Activated T-helper 1 cell treated with anti-CD3 and anti-CD28 coated beads, Interleukin-12 subunit alpha, Interleukin-12 subunit beta, Interleukin-2, Interleukin-4 antibody, amounts not matched to agents 30 ng/mL and 10 ng/mL and 1 ng/mL, durations not matched to agents 14 hours and 24 hours and 36 hours (primary cell): ENCODE measurements around the gene CLEC16A. TPM values are rescaled to one million over a fixed set of nuclear protein-coding genes. Genes with fewer than 3 reads are reported as not detected.

Experiments used
- DNase-seq: peaks from one replicate; pipeline ENCODE4 v3.0.0; 2021; ENCODE audit warnings: low spot score
- H3K27ac Mint-ChIP-seq: one replicate; pipeline ENCODE4 v1.8.0; 2021; ENCODE audit warnings: mild to moderate bottlenecking, mixed read lengths
- H3K27me3 Mint-ChIP-seq: one replicate; pipeline ENCODE4 v1.8.0; 2022; ENCODE audit warnings: mild to moderate bottlenecking, moderate library complexity, mixed read lengths; ENCODE audit not compliant: insufficient read depth
- H3K36me3 Mint-ChIP-seq: one replicate; pipeline ENCODE4 v1.8.0; 2021; ENCODE audit warnings: low read depth, mixed read lengths
- H3K4me1 Mint-ChIP-seq: one replicate; pipeline ENCODE4 v1.8.0; 2021; ENCODE audit warnings: low read depth, mixed read lengths
- H3K4me3 Mint-ChIP-seq: one replicate; pipeline ENCODE4 v1.8.0; 2021; ENCODE audit warnings: mild to moderate bottlenecking, moderate library complexity, mixed read lengths
- H3K9me3 Mint-ChIP-seq: one replicate; pipeline ENCODE4 v1.8.0; 2021; ENCODE audit warnings: mixed read lengths
- intact Hi-C: fragments of 100-400 bp; cut with micrococcal nuclease; formaldehyde crosslinking; loops from one replicate; pipeline ENCODE4 v1.15.1; 2024
- total RNA-seq: library from RNA; stranded (reverse); gene quantifications from 2 replicates; pipeline ENCODE4 v1.2.3, GENCODE V29; 2022

CLEC16A gene
- total RNA-seq, 1 donor from 2014 or later: 37.4 TPM

DNA sequence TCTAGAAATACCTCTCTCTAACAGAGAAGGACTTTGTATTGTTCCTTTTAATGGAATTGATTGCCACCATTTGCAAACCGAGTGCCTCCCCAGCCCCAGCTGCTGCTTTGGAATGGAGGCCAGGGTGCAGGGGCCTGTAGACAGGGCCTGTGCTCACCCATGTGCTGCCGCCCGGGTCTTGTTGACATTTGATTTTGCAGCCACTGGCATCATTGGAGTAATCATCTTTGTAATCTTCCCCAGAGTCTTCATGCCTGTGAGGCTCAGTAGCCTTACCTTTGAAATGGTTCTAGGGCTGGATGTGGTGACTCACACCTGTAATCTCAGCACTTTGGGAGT, 119.8 kb downstream of the CLEC16A start:
- no peak overlapping the region for H3K27ac Mint-ChIP-seq
- no peaks in the 10 kb centered on the region for H3K9me3 Mint-ChIP-seq
- intact Hi-C loops: no loop called here
- H3K4me1 Mint-ChIP-seq: peaks cover 36% of the 10 kb centered on the region
- no peaks in the 10 kb centered on the region for H3K27me3 Mint-ChIP-seq
- DNase-seq: no peak
- peaks cover 56% of the 10 kb centered on the region for H3K36me3 Mint-ChIP-seq
- no peak overlapping the region for H3K4me3 Mint-ChIP-seq

- peaks cover 57% of the 10 kb centered on the region for H3K36me3 Mint-ChIP-seq
- H3K9me3 Mint-ChIP-seq: no peaks in the 10 kb centered on the region
- no peak for DNase-seq
- H3K27ac Mint-ChIP-seq: no peak overlapping the region
- no peak overlapping the region for H3K4me3 Mint-ChIP-seq
- intact Hi-C loops: no loop called here
- no peaks in the 10 kb centered on the region for H3K27me3 Mint-ChIP-seq
- H3K4me1 Mint-ChIP-seq: peaks cover 33% of the 10 kb centered on the region
These were observed 120.5 kb downstream of the CLEC16A start for GRCh38 chr16:11064851-11065250.

- H3K27me3 Mint-ChIP-seq: no peaks in the 10 kb centered on the region
- DNase-seq: no peak
- H3K27ac Mint-ChIP-seq: no peak overlapping the region
- H3K9me3 Mint-ChIP-seq: no peaks in the 10 kb centered on the region
- H3K4me1 Mint-ChIP-seq: peaks cover 38% of the 10 kb centered on the region
- intact Hi-C loops: no loop called here
- H3K4me3 Mint-ChIP-seq: no peak overlapping the region
- H3K36me3 Mint-ChIP-seq: peaks cover 56% of the 10 kb centered on the region
These were observed 122.0 kb downstream of the CLEC16A start for GRCh38 chr16:11066261-11066870.

- peak overlapping the region; percentile 63 for H3K27ac Mint-ChIP-seq
- DNase-seq: no peak
These were observed 122.9 kb downstream of the CLEC16A start for GRCh38 chr16:11067266-11067665.

DNA sequence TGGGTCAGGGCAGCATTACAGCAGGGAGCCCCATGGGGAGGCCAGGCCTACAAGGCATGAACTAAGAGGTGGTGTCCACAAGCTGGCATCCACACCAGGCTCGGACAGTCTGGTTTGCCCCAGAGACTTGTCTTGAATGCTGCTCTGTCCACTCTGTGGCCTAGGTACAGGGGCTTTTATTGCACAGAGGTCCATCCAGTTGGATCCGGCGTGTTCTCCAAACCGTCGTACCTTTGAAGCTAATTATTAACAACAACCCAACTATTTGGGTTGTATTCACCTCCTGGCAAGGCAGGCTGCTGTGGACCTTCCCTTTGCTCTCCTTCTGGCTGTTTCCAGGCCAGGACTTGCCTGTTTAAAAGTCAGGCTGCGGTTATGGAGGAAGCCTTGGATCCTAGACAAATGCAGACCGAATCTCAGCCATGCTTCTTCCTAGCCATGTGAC, 123.4 kb downstream of the CLEC16A start:
- DNase-seq: no peak
- H3K4me3 Mint-ChIP-seq: no peak overlapping the region
- peaks cover 51% of the 10 kb centered on the region for H3K4me1 Mint-ChIP-seq
- H3K27me3 Mint-ChIP-seq: no peaks in the 10 kb centered on the region
- peaks cover 57% of the 10 kb centered on the region for H3K36me3 Mint-ChIP-seq
- H3K27ac Mint-ChIP-seq: no peak overlapping the region
- intact Hi-C loops: no loop called here
- no peaks in the 10 kb centered on the region for H3K9me3 Mint-ChIP-seq

More at GRCh38 chr16:11067266-11067665, 122.9 kb downstream of the CLEC16A start:
- H3K36me3 Mint-ChIP-seq: peaks cover 55% of the 10 kb centered on the region
- peaks cover 47% of the 10 kb centered on the region for H3K4me1 Mint-ChIP-seq
- no peaks in the 10 kb centered on the region for H3K27me3 Mint-ChIP-seq
- H3K9me3 Mint-ChIP-seq: no peaks in the 10 kb centered on the region
- H3K4me3 Mint-ChIP-seq: no peak overlapping the region
- intact Hi-C loops: no loop called here

DNA sequence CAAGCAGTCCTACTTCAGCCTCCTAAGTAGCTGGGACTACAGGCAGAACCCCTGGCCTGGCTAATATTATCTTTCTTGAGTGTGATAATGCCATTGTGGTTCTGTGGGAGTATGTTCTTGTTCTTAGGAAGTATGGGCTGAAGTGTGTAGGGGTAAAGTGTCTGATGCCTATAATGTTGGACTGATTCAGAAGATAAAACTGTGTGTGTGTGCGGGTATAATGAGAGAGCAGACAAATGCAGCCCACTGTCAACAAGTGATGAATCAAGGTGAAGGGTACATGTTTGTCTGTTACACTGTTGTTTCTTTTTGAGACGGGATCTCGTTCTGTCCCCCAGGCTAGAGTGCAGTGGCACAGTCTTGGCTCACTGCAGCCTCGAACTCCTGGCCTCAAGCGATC, 127.5 kb downstream of the CLEC16A start:
- Mint-ChIP-seq H3K27me3 (peaks cover 2% of the 10 kb centered on the region), H3K27ac (peak overlapping the region; percentile 76), H3K4me3 (no peak overlapping the region), H3K36me3 (peaks cover 49% of the 10 kb centered on the region), H3K9me3 (no peaks in the 10 kb centered on the region), H3K4me1 (peaks cover 68% of the 10 kb centered on the region)
- DNase-seq: no peak
- intact Hi-C loops: loop anchor here (1.0 to 10.0 kb wide), 2 partner anchors 20 to 713 kb away; no protein-coding TSS in a partner anchor

DNA sequence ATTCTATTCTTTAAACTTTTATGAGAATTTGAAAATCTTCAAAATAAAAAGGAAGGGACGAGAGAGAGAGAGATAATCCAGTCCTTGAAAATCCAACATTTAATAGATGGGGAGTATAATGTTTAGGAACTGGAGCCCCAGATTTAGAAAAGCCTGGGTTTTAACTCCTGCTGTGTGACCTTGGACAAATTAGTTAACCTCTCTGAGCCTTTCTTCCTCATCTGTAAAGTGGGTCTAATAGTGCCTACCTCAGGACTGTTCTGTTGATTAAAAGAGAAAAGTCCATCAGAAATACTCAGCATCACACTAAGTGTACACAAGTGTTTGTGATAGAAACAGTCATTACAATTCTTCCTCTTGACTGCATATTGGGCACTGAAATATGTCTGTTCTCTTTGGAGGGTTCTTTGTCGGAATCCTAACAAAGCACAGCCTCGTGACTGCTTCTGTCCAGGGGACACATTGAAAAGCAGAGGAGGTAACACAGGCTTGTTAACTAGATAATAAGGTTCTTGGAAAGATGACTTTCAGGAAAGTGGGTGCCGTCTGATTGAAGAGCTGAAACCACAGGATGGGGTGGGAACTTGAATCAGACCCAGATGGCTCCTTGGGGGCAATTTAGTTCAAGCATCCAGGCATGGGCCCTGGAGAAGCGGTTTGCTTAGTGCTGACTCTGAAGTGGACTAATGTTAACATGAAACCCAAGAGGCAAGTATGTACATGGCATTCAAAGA, 128.2 kb downstream of the CLEC16A start:
- no peak for DNase-seq
- peaks cover 2% of the 10 kb centered on the region for H3K27me3 Mint-ChIP-seq
- H3K27ac Mint-ChIP-seq: peak overlapping the region; percentile 76
- intact Hi-C loops: loop anchor here (1.0 to 10.0 kb wide), 2 partner anchors 20 to 712 kb away; no protein-coding TSS in a partner anchor
- no peaks in the 10 kb centered on the region for H3K9me3 Mint-ChIP-seq
- peaks cover 68% of the 10 kb centered on the region for H3K4me1 Mint-ChIP-seq
- H3K36me3 Mint-ChIP-seq: peaks cover 46% of the 10 kb centered on the region
- peak overlapping the region; percentile 13 for H3K4me3 Mint-ChIP-seq

- no peak for DNase-seq
- Mint-ChIP-seq H3K9me3 (no peaks in the 10 kb centered on the region), H3K4me3 (no peak overlapping the region), H3K27me3 (peaks cover 2% of the 10 kb centered on the region), H3K36me3 (peaks cover 46% of the 10 kb centered on the region), H3K4me1 (peaks cover 76% of the 10 kb centered on the region), H3K27ac (peak overlapping the region; percentile 84)
- intact Hi-C loops: loop anchor here (10.0 kb wide), 1 partner anchor 711 kb away; no protein-coding TSS in a partner anchor
These were observed 129.1 kb downstream of the CLEC16A start for GRCh38 chr16:11073407-11073999.

DNA sequence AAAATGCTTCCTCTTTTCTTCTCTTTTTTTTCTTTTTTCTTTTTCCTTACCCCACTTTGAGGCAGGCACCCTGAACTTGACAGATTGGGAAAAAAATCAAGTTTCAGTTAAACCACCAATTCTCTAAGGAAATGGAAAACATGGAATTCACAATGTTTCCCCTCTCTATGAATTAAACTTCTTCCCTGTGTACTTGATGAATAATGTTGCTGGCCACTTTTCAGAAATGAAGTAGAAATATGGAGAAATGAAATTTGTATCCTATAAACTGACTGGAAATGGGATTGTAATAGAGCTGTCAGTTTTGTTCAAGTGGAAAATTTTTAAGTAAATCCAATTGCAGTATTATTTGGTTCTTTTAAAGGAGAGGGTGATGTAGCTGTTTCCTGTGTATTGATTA, 129.8 kb downstream of the CLEC16A start:
- no peak for DNase-seq
- H3K4me3 Mint-ChIP-seq: no peak overlapping the region
- intact Hi-C loops: loop anchor here (10.0 kb wide), 1 partner anchor 711 kb away; no protein-coding TSS in a partner anchor
- peak overlapping the region; percentile 84 for H3K27ac Mint-ChIP-seq
- H3K4me1 Mint-ChIP-seq: peaks cover 83% of the 10 kb centered on the region
- peaks cover 45% of the 10 kb centered on the region for H3K36me3 Mint-ChIP-seq
- H3K9me3 Mint-ChIP-seq: no peaks in the 10 kb centered on the region
- H3K27me3 Mint-ChIP-seq: peaks cover 2% of the 10 kb centered on the region

- H3K4me3 Mint-ChIP-seq: no peak overlapping the region
- peaks cover 93% of the 10 kb centered on the region for H3K4me1 Mint-ChIP-seq
- no peak for DNase-seq
- intact Hi-C loops: loop anchor here (5.0 to 10.0 kb wide), 2 partner anchors 237 to 710 kb away; no protein-coding TSS in a partner anchor
- peak overlapping the region; percentile 66 for H3K27ac Mint-ChIP-seq
- no peaks in the 10 kb centered on the region for H3K9me3 Mint-ChIP-seq
- H3K27me3 Mint-ChIP-seq: peaks cover 2% of the 10 kb centered on the region
- peaks cover 46% of the 10 kb centered on the region for H3K36me3 Mint-ChIP-seq
These were observed 130.8 kb downstream of the CLEC16A start for GRCh38 chr16:11075163-11075562.

GRCh38 chr16:11076259-11077018, 132.1 kb downstream of the CLEC16A start:
- peaks cover 94% of the 10 kb centered on the region for H3K4me1 Mint-ChIP-seq
- no peaks in the 10 kb centered on the region for H3K9me3 Mint-ChIP-seq
- peak overlapping the region; percentile 90 for H3K27ac Mint-ChIP-seq
- intact Hi-C loops: loop anchor here (1.0 to 10.0 kb wide), 8 partner anchors 18 to 708 kb away; no protein-coding TSS in a partner anchor
- H3K27me3 Mint-ChIP-seq: peaks cover 2% of the 10 kb centered on the region
- H3K4me3 Mint-ChIP-seq: peak overlapping the region; percentile 48
- peaks cover 42% of the 10 kb centered on the region for H3K36me3 Mint-ChIP-seq
- peak; percentile 36 for DNase-seq

DNA sequence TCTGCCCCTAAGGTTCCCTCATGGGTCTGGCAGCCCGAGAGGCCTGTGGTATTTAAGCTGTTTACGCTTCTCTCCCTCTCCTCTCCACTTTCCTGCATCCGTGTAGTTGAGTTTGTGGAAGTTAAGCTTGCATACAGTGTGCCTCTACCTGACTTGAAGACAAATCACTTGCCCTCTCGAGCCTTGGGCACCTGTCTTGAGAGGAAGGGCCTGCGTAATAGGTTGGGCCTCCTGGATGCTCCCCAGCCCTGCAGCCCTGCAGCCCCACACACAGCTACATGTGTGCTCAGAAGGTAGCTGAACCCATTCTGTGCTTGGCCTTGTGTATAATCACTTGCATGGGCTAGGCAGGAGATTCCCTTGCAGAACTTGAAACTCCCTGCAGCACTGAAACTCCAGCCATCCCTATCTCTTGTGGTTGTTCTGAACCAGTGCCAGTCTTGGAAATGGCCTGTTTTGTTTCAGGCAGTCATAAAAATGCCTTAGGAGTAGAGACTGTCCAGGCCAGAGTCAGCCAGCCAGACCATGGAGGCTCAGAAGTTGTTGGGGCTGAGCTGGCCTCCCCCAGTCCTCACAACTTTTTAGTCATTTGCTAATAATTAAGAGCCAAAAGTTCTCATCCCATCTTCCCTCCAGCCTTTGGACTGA, 134.6 kb downstream of the CLEC16A start:
- Mint-ChIP-seq H3K27ac (peak overlapping the region; percentile 90), H3K27me3 (no peaks in the 10 kb centered on the region), H3K9me3 (no peaks in the 10 kb centered on the region), H3K4me3 (peak overlapping the region; percentile 58), H3K36me3 (peaks cover 31% of the 10 kb centered on the region), H3K4me1 (peaks cover 94% of the 10 kb centered on the region)
- no peak for DNase-seq
- intact Hi-C loops: loop anchor here (2.0 to 10.0 kb wide), 3 partner anchors 54 to 706 kb away; no protein-coding TSS in a partner anchor
